ENCODE measurements around the gene PDIA6. TPM values are rescaled to one million over a fixed set of nuclear protein-coding genes. Genes with fewer than 3 reads are reported as not detected.

Gene PDIA6
- total and polyA plus RNA-seq, 5 experiments from 2014 or later, result 30.9 to 126 (median 64.1) TPM

- POLR2A ChIA-PET, result no interaction called here
- Mint-ChIP-seq H3K27ac (no peak overlapping the region), H3K27me3 (peaks cover 0 to 8% (median 3%) of the 10 kb centered on the region in 5 donors), H3K9me3 (no peaks in the 10 kb centered on the region), H3K36me3 (no peaks in the 10 kb centered on the region), H3K4me3 (no peak overlapping the region), H3K4me1 (peaks cover 0 to 2% (median 0%) of the 10 kb centered on the region in 4 donors)
- ATAC-seq (no peak), DNase-seq (no peak)
Observed at GRCh38 chr2:10733980-10734379, 78.6 kb downstream of the PDIA6 start.

- no peak overlapping the region for H3K27ac Mint-ChIP-seq
- DNase-seq (no peak), ATAC-seq (no peak)
- no peaks in the 10 kb centered on the region for H3K36me3 Mint-ChIP-seq
- peaks cover 0 to 8% (median 3%) of the 10 kb centered on the region in 5 donors for H3K27me3 Mint-ChIP-seq
- no peaks in the 10 kb centered on the region for H3K9me3 Mint-ChIP-seq
- H3K4me3 Mint-ChIP-seq, result no peak overlapping the region
- POLR2A ChIA-PET, result interaction anchor here (0.6 kb wide), 1 partner anchor 327 kb away, joined by 4 read pairs; no protein-coding TSS in a partner anchor
- peaks cover 0 to 2% (median 0%) of the 10 kb centered on the region in 4 donors for H3K4me1 Mint-ChIP-seq
Observed at GRCh38 chr2:10733566-10733925, 79.0 kb downstream of the PDIA6 start.

Other genes with a start within 250 kb of the PDIA6 start
- 10 to 100 TPM; 19.2 to 19.7 TPM for gene NOL10, start 122.8 kb downstream of the PDIA6 start, total RNA-seq
- gene NOL10, start 122.8 kb downstream of the PDIA6 start, polyA plus RNA-seq, result 10 to 100 TPM; 15.0 to 20.9 (median 19.0) TPM
- under 1 TPM in 1 of 2 experiments, not detected in 1; 0.47 TPM for gene ATP6V1C2, start 91.2 kb downstream of the PDIA6 start, total RNA-seq
- gene ATP6V1C2, start 91.2 kb downstream of the PDIA6 start, polyA plus RNA-seq, result under 1 TPM in 2 of 3 donors, not detected in 1; 0.11 to 0.19 TPM
- gene KCNF1, start 99.1 kb upstream of the PDIA6 start, total RNA-seq, result not detected
- gene KCNF1, start 99.1 kb upstream of the PDIA6 start, polyA plus RNA-seq, result not detected